CD4-positive, alpha-beta T cell treated with Interleukin-4 for 4 hours (primary cell): ENCODE results near the gene DCP1A.
A peak's percentile ranks its signal among the peaks of the same experiment; 100 is the strongest.
"Not testable (repeated sequence)": the region's sequence is repeated elsewhere in the genome, so short reads cannot be mapped to it uniquely, and the experiment has no call there.

ENCODE experiments used
- DNase-seq: peaks from one replicate; pipeline ENCODE4 v3.0.0-alpha.2; 2020

The DCP1A gene

DNA sequence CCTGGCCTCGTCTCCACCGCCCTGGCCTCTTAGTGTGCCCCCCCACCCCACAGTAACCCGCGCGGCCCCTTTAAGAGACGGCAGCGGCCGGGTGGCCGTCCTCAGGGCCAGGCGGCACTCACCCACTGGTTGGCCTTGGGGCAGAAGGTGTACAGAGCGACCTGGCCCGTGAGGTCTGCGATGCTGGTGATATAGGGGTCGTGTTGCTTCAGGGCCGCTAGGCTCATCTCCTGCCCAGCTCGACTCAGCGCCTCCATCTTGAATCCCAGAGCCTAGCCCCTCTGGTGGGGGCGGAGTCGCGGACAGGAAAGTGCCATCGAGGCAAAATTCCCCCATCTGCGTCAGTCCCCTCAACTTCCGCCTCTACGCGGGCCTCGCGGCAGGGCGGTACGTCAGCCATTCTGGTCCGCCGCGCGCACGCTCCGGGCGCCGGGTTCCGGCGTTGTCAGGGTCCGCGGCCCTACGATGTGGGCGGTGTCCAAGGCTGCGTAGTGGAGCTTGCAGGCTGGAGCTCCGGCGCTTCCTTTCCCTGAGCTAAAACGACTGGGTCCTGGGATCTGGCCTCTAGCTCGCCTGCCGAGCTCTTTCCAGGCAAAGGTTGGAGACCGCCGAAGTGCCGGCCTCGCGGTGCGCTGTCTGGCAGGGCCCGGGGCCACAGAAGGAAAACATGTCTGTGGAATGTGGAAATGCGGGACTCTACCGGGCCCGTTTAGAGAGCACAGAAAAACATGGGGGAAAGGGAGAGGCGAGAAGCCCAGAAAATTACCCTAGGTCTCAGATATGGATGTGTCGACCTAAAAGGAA, at the start of gene DCP1A:
Gene DCP1A, minus strand, starts transcription at position 283 of the 804 bp plus-strand sequence. Its CDS starts 26 bp downstream, at position 257.
- DNase-seq = peak; percentile 94

- DNase-seq = no peak
These were observed 37.4 kb upstream of the DCP1A start for GRCh38 chr3:53384465-53385423.

DNA sequence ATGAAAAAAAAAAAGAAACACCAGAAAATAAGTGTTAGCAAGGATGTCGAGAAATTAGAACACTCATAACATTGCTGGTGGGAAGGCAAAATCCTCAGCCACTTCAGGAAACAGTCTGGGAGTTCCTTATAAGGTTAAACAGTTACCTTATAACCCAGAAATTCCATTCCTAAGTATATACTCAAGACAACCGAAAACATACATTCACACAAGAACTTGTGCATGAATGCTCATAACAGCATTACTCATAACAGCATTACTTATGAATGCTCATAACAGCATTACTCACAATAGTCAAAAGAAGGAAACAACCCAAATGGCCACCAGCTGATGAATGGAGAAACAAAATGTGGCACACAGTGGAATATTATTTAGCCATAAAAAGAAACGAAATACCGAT, 34.8 kb upstream of the DCP1A start:
- no peak for DNase-seq

- no peak for DNase-seq
These were observed 33.0 kb upstream of the DCP1A start for GRCh38 chr3:53380306-53380705.

DNA sequence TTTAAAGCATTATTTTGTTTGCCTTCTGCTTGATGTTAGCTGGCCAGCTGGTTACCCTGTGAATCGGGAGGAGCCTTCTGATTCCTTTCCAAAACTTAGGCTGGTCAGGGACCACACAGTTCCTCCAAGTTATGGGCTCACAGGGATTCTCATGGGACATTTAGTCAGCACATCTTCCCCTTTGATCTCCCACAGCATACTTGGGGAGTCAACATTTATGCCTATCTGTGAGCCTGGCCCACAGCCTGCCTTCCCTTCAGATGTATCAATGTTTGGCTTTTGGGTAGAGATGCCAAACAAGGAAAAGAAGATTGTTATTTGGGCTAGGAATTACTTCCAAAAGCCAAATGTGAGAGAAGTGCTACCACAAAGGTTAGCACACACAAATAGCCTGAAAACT, 32.6 kb upstream of the DCP1A start:
- DNase-seq = no peak

DNA sequence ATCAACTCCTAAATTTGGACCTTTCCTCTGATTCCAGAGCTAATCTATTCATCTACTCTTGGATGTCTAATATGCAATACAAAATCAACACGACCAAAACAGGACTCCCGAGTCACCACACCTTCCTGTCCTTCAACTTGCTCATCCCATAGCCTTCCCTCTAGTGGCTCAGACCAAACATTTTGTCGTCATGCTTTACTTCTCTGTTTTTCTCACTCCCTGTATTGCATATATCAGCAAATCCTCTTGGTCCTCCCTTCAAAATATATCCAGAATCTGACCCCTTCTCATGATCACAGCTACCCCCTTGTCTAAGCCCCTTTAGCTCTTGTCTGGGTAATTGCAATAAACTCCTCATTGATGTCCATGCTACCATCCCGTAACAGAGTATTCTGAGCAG, 30.5 kb upstream of the DCP1A start:
- DNase-seq = no peak

DNA sequence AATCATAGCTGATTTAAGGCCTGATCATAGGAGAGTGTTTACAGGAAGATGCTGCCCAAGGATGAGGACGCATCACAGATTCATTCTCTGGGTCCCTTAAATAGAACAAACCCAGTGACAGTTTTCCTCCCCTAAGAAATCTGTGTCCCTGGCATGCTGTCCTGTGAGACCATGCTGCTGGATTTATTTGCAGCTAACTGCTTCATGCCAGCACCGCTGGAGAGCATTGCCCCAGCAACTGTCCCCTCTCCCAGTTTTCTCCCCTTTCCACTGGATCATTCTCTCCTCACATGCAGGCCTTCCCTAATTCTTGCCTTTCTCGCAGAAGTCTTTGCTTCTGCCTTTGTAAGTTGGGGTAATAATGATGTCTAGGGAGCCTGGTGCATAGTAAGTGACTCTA, 29.3 kb upstream of the DCP1A start:
- DNase-seq = no peak

- peak; percentile 16 for DNase-seq
These were observed 27.7 kb upstream of the DCP1A start for GRCh38 chr3:53375019-53375418.

GRCh38 chr3:53370719-53371118, 23.4 kb upstream of the DCP1A start:
- not testable (repeated sequence) for DNase-seq

GRCh38 chr3:53361852-53362251, 14.5 kb upstream of the DCP1A start:
- no peak for DNase-seq

GRCh38 chr3:53357458-53357857, 10.1 kb upstream of the DCP1A start:
- DNase-seq = no peak

- no peak for DNase-seq
These were observed 7.7 kb upstream of the DCP1A start for GRCh38 chr3:53354945-53355498.

DNA sequence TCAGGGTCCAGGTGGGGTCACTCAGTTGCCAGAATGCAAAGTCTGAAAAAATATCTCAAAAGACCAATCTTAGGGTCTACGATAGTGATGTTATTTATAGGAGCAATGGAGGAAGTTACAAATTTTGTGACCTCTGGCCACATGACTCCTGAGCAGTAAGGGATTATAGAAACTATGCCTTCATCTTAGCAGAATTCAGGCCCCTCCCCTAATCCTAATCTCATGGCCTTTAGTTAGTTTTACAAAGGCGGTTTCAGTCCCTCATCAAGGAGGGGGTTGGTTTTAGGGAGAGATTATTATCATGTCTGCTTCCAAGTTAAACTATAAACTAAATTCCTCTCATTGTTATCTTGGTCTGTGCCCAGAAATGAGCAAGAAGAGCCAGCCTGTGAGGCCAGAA, 5.9 kb upstream of the DCP1A start:
- DNase-seq = no peak

DNA sequence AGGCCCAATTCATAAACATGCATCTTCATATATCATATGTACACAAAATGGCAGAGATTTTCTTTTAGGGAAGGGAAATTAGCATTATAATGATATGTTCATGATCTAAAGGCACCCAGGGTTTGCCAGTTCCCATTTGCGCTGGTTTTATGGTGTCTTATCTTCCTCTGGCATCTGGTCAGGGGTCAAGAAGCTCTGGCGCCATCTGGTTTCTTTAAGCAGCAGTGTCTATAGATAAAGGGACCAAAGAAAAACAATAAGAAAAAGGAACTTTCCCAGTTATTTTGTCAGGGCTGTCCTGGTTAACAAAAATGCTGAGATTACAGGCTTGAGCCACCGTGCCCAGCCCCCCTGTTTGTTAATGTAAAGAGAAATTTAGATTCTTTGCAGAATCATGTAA, 3.3 kb upstream of the DCP1A start:
- no peak for DNase-seq

DNA sequence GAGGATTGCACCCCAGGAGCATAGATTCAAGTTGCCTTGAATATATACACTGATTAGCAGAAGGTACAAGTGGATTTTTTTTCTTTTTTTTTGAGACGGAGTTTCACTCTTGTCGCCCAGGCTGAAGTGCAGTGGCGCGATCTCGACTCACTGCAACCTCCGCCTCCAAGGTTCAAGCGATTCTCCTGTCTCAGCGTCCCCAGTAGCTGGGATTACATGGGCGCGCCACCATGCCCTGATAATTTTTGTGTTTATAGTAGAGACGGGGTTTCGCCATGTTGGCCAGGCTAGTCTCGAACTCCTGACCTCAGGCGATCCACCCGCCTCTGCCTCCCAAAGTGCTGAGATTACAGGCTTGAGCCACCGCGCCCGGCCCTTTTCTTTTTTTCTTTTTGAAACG, 775 bp upstream of the DCP1A start:
- not testable (repeated sequence) for DNase-seq

- no peak for DNase-seq
These were observed 452 bp downstream of the DCP1A start for GRCh38 chr3:53346922-53347260.

DNA sequence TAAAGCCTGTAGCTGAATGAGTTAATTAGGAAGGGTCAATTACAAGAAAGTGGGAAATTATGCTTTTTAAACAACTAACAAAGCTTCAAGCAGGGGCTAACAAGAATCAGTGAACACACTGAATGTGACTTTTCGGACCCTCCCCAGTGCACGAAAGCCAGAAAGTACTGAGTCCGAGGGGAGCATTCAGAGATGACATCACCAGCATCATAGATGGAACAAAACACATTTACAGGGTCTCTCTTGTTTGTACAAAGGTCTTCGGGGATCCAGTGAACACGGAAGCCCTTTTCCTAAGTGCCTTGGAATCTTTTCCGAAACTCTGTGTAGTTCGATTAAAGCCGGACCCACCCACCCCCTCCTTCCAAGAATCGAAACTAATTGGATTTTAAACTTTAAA, 829 bp downstream of the DCP1A start:
- no peak for DNase-seq

- DNase-seq = no peak
These were observed 5.0 kb downstream of the DCP1A start for GRCh38 chr3:53342353-53342752.

- no peak for DNase-seq
These were observed 10.0 kb downstream of the DCP1A start for GRCh38 chr3:53337167-53337940.

DNA sequence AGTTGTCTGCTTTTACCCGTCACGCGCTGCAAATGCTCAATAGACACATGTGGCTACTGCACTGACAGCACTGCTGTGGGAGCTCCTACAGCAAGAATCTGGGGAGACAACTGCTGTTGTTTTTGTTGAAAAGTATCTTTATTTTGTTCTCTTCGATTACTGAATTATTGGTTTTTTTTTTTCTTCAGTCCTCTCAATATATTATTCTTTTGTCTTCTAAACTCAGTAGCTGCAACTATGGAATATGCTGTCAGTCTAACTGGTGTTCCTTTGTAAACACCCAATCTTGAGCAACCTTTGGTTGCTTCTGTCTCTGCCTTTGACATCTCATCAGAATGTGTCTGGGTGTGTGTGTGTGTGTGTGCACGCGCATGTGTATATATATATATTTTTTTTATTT, 12.6 kb downstream of the DCP1A start:
- no peak for DNase-seq

- DNase-seq = no peak
These were observed 15.5 kb downstream of the DCP1A start for GRCh38 chr3:53331871-53332270.

DNA sequence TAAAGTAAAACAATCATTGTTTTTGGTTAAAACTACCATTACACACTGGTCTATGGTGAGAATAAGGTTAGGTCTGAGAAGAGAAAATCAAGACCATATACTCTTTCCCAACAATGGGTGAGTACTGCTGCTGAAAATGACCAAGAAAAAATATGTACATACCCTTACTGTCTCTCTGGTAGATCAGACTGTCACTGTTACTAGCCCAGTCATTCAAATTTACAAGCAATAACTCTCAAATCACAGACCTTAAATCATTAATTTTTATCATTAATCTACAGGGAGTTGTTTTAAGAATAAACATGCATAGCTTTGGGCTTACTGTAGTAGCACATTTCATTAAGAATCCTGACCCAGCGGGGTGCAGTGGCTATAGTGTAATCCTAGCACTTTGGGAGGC, 17.4 kb downstream of the DCP1A start:
- no peak for DNase-seq

DNA sequence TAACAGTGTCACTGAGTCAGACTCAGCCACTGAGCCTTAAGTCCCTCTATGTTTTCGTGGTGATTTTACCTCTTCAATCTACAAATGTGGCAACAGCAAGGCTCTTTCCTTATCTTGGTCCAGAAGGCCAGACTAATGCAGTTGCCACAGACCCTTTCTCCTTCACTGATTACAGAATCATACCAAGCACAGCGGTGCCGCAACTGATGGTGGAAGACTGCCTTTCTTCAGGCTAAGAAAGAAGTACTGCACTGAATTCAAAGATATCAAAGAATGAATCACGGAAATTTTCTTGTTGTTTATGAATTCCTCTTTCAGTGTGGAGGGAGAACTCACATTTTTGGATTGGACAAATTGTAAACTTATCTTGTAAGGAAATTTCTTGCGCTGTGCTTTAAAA, 18.6 kb downstream of the DCP1A start:
- DNase-seq = no peak
